Measurements from ENCODE around the gene IFT122. TPM values are rescaled to one million over a fixed set of nuclear protein-coding genes. Genes with fewer than 3 reads are reported as not detected.

The IFT122 gene
- total RNA-seq, 1 experiment from 2014 or later, result 30.0 TPM

- POLR2A ChIA-PET, result no interaction called here
- CTCF ChIA-PET, result no interaction called here
These were observed 27.9 kb downstream of the IFT122 start for GRCh38 chr3:129467932-129468331.

GRCh38 chr3:129469026-129469425 lies 29.0 kb downstream of the IFT122 start:
- Mint-ChIP-seq H3K9me3 (ENCODE audit: unreplicated experiment) (no peaks in the 10 kb centered on the region), H3K36me3 (ENCODE audit: insufficient read depth, unreplicated experiment) (peaks cover 18% of the 10 kb centered on the region), H3K27ac (ENCODE audit: unreplicated experiment) (no peak overlapping the region), H3K4me1 (ENCODE audit: low read depth, unreplicated experiment) (no peaks in the 10 kb centered on the region), H3K4me3 (ENCODE audit: unreplicated experiment) (no peak overlapping the region), H3K27me3 (ENCODE audit: insufficient read depth, unreplicated experiment) (no peaks in the 10 kb centered on the region)
- no peak for DNase-seq
- Histone ChIP-seq H3K27me3 (replicated peaks; ENCODE audit: control insufficient read depth, insufficient read depth, low read length) (no peaks in the 10 kb centered on the region), H3K36me3 (ENCODE audit: control insufficient read depth, insufficient read depth, low read length) (no peaks in the 10 kb centered on the region), H3K4me1 (peaks cover 8% of the 10 kb centered on the region), H3K4me3 (ENCODE audit: low read depth, low read length) (no peak overlapping the region), H3K9me3 (no peaks in the 10 kb centered on the region)
- POLR2A ChIA-PET, result no interaction called here
- intact Hi-C loops (cut with micrococcal nuclease; ENCODE audit: unreplicated experiment), result no loop called here
- no TSS peak for BruUV-seq (replicated peaks)
- CTCF ChIA-PET, result interaction anchor here (1.7 kb wide), 1 partner anchor 21 kb away, joined by 4 read pairs; no protein-coding TSS in a partner anchor
- no peak for TF ChIP-seq CTCF (IDR thresholded peaks at IDR 0.05; ENCODE audit: insufficient read depth in 1 of 2, low read depth in 1 of 2, low read length in 1 of 2, severe bottlenecking in 1 of 2, unreplicated experiment in 1 of 2)

More at GRCh38 chr3:129467932-129468331, 27.9 kb downstream of the IFT122 start:
- Mint-ChIP-seq H3K27ac (ENCODE audit: unreplicated experiment) (no peak overlapping the region), H3K4me3 (ENCODE audit: unreplicated experiment) (no peak overlapping the region), H3K27me3 (ENCODE audit: insufficient read depth, unreplicated experiment) (no peaks in the 10 kb centered on the region), H3K9me3 (ENCODE audit: unreplicated experiment) (no peaks in the 10 kb centered on the region), H3K36me3 (ENCODE audit: insufficient read depth, unreplicated experiment) (peaks cover 18% of the 10 kb centered on the region), H3K4me1 (ENCODE audit: low read depth, unreplicated experiment) (no peaks in the 10 kb centered on the region)
- no peak for TF ChIP-seq CTCF (IDR thresholded peaks at IDR 0.05; ENCODE audit: insufficient read depth in 1 of 2, low read depth in 1 of 2, low read length in 1 of 2, severe bottlenecking in 1 of 2, unreplicated experiment in 1 of 2)
- peaks cover 8% of the 10 kb centered on the region for H3K4me1 ChIP-seq
- BruUV-seq (replicated peaks), result no TSS peak
- no peaks in the 10 kb centered on the region for H3K27me3 ChIP-seq (replicated peaks; ENCODE audit: control insufficient read depth, insufficient read depth, low read length)
- intact Hi-C loops (cut with micrococcal nuclease; ENCODE audit: unreplicated experiment), result no loop called here
- no peak overlapping the region for H3K4me3 ChIP-seq (ENCODE audit: low read depth, low read length)
- no peak for DNase-seq
- H3K9me3 ChIP-seq, result no peaks in the 10 kb centered on the region
- no peaks in the 10 kb centered on the region; the same call in 1 of the 2 replicates for H3K36me3 ChIP-seq (ENCODE audit: control insufficient read depth, insufficient read depth, low read length)

- no peaks in the 10 kb centered on the region for H3K27me3 Mint-ChIP-seq (ENCODE audit: insufficient read depth, unreplicated experiment)
- H3K9me3 Mint-ChIP-seq (ENCODE audit: unreplicated experiment), result no peaks in the 10 kb centered on the region
- peaks cover 23% of the 10 kb centered on the region for H3K36me3 Mint-ChIP-seq (ENCODE audit: insufficient read depth, unreplicated experiment)
- DNase-seq, result no peak
- Histone ChIP-seq H3K27me3 (replicated peaks; ENCODE audit: control insufficient read depth, insufficient read depth, low read length) (no peaks in the 10 kb centered on the region), H3K36me3 (ENCODE audit: control insufficient read depth, insufficient read depth, low read length) (no peaks in the 10 kb centered on the region), H3K4me3 (ENCODE audit: low read depth, low read length) (no peak overlapping the region), H3K9me3 (no peaks in the 10 kb centered on the region), H3K4me1 (peaks cover 8% of the 10 kb centered on the region)
- H3K4me3 Mint-ChIP-seq (ENCODE audit: unreplicated experiment), result no peak overlapping the region
- TF ChIP-seq CTCF (IDR thresholded peaks at IDR 0.05; ENCODE audit: insufficient read depth in 1 of 2, low read depth in 1 of 2, low read length in 1 of 2, severe bottlenecking in 1 of 2, unreplicated experiment in 1 of 2), result no peak
- POLR2A ChIA-PET, result no interaction called here
- no peaks in the 10 kb centered on the region for H3K4me1 Mint-ChIP-seq (ENCODE audit: low read depth, unreplicated experiment)
- intact Hi-C loops (cut with micrococcal nuclease; ENCODE audit: unreplicated experiment), result no loop called here
- H3K27ac Mint-ChIP-seq (ENCODE audit: unreplicated experiment), result no peak overlapping the region
- CTCF ChIA-PET, result no interaction called here
- no TSS peak for BruUV-seq (replicated peaks)
These were observed 30.8 kb downstream of the IFT122 start for GRCh38 chr3:129470861-129471260.
